NT2/D1 (cell line): ENCODE measurements around the gene SLC19A3.

Experiments used
- SUZ12 ChIP-seq: IDR thresholded peaks from 2 replicates; pipeline ENCODE4 v1.6.1; 2011; ENCODE audit not compliant: insufficient read length, insufficient read depth; ENCODE audit errors: extremely low read depth
- YY1 ChIP-seq: IDR thresholded peaks from 2 replicates; pipeline ENCODE4 v1.6.1; 2011; ENCODE audit not compliant: insufficient read length, insufficient read depth
- ZNF274 ChIP-seq: IDR thresholded peaks from 2 replicates; pipeline ENCODE4 v1.6.1; 2011; ENCODE audit warnings: mild to moderate bottlenecking, low read depth, low read length

DNA sequence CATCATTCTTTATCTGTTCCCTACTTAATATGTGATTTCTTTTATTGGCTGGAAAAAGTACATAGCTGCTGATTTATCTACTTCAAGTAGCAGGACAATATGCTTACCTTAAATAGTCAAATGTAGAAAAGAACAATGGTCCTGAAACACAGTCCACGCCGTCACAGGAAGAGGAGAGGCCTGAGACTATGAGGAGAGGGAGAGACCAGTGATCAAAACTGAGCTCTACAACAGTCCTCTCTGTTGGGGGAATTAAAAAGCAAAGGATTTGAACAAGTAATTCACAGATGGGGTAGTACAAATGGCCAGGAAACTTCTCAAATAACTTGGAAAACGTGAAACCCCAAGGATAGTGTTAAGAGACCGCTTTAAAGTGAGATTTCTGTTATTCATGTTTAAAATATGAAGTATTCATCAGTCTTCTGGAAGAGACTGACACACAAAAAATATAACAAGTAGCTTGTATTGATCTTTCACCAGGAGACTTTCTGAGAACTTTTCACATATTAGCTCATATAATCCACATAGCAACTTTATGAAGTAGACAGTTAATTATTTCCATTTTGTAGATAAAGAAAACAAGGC, 48.1 kb upstream of the SLC19A3 start:
- TF ChIP-seq YY1 (no peak), ZNF274 (no peak), SUZ12 (no peak)
